Fibroblast of lung (primary cell): Measurements from ENCODE around the gene NSMF. TPM values are rescaled to one million over a fixed set of nuclear protein-coding genes. Genes with fewer than 3 reads are reported as not detected.

Source experiments
- DNase-seq, 2 donors: peaks; one replicate each; pipeline versions ENCODE4 v3.0.0 to v3.0.0-alpha.2; 2010; ENCODE audit warnings: low read depth in 2 of 2
- H2AFZ ChIP-seq: 2 replicates; pipeline ENCODE4 v1.5.1; 2012; ENCODE audit warnings: low read length, control low read depth, inconsistent platforms
- H3K27ac ChIP-seq: 2 replicates; pipeline ENCODE4 v1.5.1; 2011; ENCODE audit warnings: low read length, control low read depth; ENCODE audit not compliant: insufficient read depth
- H3K27me3 ChIP-seq: 2 replicates; pipeline ENCODE4 v1.5.1; 2011; ENCODE audit warnings: mild to moderate bottlenecking, low read length; ENCODE audit not compliant: control insufficient read depth, insufficient read depth
- H3K36me3 ChIP-seq: 2 replicates; pipeline ENCODE4 v1.5.1; 2011; ENCODE audit warnings: low read length; ENCODE audit not compliant: control insufficient read depth, insufficient read depth
- H3K4me1 ChIP-seq: 2 replicates; pipeline ENCODE4 v1.5.1; 2011; ENCODE audit warnings: low read length; ENCODE audit not compliant: control insufficient read depth, insufficient read depth; ENCODE audit errors: extremely low read depth
- H3K4me2 ChIP-seq: 2 replicates; pipeline ENCODE4 v1.5.1; 2011; ENCODE audit warnings: low read length, control low read depth; ENCODE audit not compliant: insufficient read depth; ENCODE audit errors: extremely low read depth
- H3K4me3 ChIP-seq, 4 experiments: fragments of 200-600 bp in 1 of 4; sonication (generic) in 1 of 4; replicated peaks in 1 of 4; 2 replicates each; pipeline ENCODE4 v1.5.1; 2011 to 2016; ENCODE audit warnings: low read length in 4 of 4, low read depth in 3 of 4, mild to moderate bottlenecking in 3 of 4, control low read depth in 2 of 4, inconsistent platforms in 1 of 4, mixed read lengths in 1 of 4; ENCODE audit not compliant: insufficient read depth in 1 of 4; ENCODE audit errors: control extremely low read depth in 1 of 4
- H3K79me2 ChIP-seq: 2 replicates; pipeline ENCODE4 v1.5.1; 2012; ENCODE audit warnings: mild to moderate bottlenecking, low read length, inconsistent platforms; ENCODE audit not compliant: control insufficient read depth, insufficient read depth
- H3K9ac ChIP-seq: 2 replicates; pipeline ENCODE4 v1.5.1; 2011; ENCODE audit warnings: mild to moderate bottlenecking, low read length, control low read depth; ENCODE audit not compliant: insufficient read depth
- H3K9me3 ChIP-seq: 2 replicates; pipeline ENCODE4 v1.5.1; 2012; ENCODE audit warnings: low read depth, low read length; ENCODE audit not compliant: control insufficient read depth, insufficient read depth
- H4K20me1 ChIP-seq: 2 replicates; pipeline ENCODE4 v1.5.1; 2011; ENCODE audit warnings: low read length; ENCODE audit not compliant: control insufficient read depth, insufficient read depth; ENCODE audit errors: extremely low read depth
- CTCF ChIP-seq, 2 donors: IDR thresholded peaks in 1 of 2; conservative IDR thresholded peaks in 1 of 2; 1 replicate in 1 of 2; 2 replicates in 1 of 2; pipeline ENCODE4 v1.5.1; 2011 to 2012; ENCODE audit warnings: low read length in 2 of 2, control low read depth in 1 of 2, inconsistent platforms in 1 of 2, low read depth in 1 of 2, mild to moderate bottlenecking in 1 of 2
- EZH2 ChIP-seq: IDR thresholded peaks from 2 replicates; pipeline ENCODE4 v1.5.1; 2012; ENCODE audit warnings: low read length, control low read depth, mild to moderate bottlenecking; ENCODE audit errors: missing control alignments
- polyA plus RNA-seq, 2 donors: library from polyadenylated mRNA; depleted of rRNA in 1 of 2; stranded (reverse) in 1 of 2; unstranded in 1 of 2; fragments of >200 nt; gene quantifications; 2 replicates each; pipeline ENCODE4 v1.2.1, GENCODE V29; 2011 to 2012; ENCODE audit warnings: missing spikeins in 1 of 2
- total RNA-seq: library from RNA; depleted of rRNA; stranded (reverse); fragments of >200 nt; gene quantifications from 2 replicates; pipeline ENCODE4 v1.2.1, GENCODE V29; 2014

Gene NSMF
- total and polyA plus RNA-seq, 2 donors (not counting 1 experiment from before 2014, with no cell fraction given): 13.4 to 15.0 TPM

DNA sequence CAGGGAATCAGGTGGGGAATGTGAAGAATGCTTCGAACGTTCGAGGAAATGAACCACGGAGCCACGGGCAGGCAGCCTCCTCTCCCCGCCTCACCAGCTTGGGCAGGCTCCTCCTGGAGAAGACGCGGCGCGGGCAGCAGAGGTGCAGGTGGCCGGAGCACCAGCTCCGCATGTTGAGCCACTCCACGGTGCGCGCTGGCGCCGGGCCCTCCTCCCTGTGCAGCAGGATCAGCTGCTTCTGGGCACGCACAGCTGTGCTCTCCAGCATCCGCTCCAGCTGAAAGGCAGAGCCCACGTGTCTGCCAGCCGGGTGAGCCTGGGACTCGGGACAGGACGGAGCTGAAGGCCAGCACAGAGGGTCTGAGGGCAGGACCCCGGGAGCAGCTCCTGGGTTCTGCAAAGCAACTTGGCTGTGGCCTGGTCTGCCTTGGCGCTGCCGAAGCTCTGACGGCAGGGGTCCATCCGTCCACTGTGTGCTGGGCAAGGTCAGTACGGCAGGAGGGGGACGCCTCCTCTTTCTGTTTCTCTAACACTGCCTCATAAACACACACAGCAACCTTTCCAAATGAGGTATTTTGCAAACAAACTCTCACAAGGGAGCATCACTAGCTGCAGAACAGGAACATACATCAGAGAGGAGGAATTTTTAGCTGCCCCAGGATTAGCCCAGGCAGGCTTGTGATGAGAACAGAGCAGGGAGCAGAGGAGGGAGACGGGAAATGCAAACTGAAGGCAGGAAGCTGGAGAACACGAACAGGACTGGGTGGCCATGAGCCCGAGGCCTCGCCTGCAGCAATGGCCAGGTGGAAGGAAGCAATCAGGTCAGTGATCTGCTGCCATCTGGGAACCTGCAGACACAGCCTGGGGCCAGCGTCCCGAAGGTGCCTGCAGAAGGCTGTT, 20.1 kb upstream of the NSMF start:
- Histone ChIP-seq H3K36me3 (no peaks in the 10 kb centered on the region), H2AFZ (no peak overlapping the region), H4K20me1 (no peaks in the 10 kb centered on the region), H3K9me3 (no peaks in the 10 kb centered on the region), H3K27ac (no peak overlapping the region), H3K4me1 (peaks cover 2% of the 10 kb centered on the region), H3K27me3 (peaks cover 4% of the 10 kb centered on the region), H3K4me2 (no peak overlapping the region), H3K9ac (no peak overlapping the region), H3K4me3 (no peak overlapping the region), H3K79me2 (no peaks in the 10 kb centered on the region)
- DNase-seq: peak in 1 of 2 donors; percentile 14
- TF ChIP-seq EZH2 (no peak), CTCF (conservative IDR thresholded peaks at IDR 0.05 in 1 of 2, IDR thresholded peaks at IDR 0.05 in 1 of 2; ENCODE audit: low read depth in 1 of 2, low read length in 2 of 2) (no peak)

DNA sequence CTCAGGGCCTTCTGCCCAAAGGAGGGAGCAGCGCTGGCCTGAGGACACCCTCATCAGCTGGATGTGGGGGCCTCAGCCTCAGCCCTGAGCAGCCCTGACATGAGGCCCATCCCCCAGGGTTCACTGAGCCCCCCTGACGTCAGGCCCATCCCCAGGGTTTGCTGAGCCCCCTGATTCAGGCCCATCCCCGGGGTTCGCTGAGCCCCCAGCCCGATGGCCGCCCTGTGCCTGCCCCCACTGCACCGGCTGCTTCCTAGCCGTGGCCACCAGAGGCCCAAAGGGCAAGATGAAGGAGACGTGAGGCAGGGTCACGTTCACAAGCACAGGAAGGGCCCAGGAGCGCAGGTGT, 19.5 kb upstream of the NSMF start:
- Histone ChIP-seq H2AFZ (no peak overlapping the region), H3K27me3 (peaks cover 4% of the 10 kb centered on the region), H3K4me2 (no peak overlapping the region), H3K4me1 (peaks cover 2% of the 10 kb centered on the region), H4K20me1 (no peaks in the 10 kb centered on the region), H3K36me3 (no peaks in the 10 kb centered on the region), H3K9ac (no peak overlapping the region), H3K4me3 (no peak overlapping the region), H3K79me2 (no peaks in the 10 kb centered on the region), H3K27ac (no peak overlapping the region), H3K9me3 (no peaks in the 10 kb centered on the region)
- TF ChIP-seq EZH2: no peak
- TF ChIP-seq CTCF (conservative IDR thresholded peaks at IDR 0.05 in 1 of 2, IDR thresholded peaks at IDR 0.05 in 1 of 2; ENCODE audit: low read depth in 1 of 2, low read length in 2 of 2): no peak
- DNase-seq: no peak

DNA sequence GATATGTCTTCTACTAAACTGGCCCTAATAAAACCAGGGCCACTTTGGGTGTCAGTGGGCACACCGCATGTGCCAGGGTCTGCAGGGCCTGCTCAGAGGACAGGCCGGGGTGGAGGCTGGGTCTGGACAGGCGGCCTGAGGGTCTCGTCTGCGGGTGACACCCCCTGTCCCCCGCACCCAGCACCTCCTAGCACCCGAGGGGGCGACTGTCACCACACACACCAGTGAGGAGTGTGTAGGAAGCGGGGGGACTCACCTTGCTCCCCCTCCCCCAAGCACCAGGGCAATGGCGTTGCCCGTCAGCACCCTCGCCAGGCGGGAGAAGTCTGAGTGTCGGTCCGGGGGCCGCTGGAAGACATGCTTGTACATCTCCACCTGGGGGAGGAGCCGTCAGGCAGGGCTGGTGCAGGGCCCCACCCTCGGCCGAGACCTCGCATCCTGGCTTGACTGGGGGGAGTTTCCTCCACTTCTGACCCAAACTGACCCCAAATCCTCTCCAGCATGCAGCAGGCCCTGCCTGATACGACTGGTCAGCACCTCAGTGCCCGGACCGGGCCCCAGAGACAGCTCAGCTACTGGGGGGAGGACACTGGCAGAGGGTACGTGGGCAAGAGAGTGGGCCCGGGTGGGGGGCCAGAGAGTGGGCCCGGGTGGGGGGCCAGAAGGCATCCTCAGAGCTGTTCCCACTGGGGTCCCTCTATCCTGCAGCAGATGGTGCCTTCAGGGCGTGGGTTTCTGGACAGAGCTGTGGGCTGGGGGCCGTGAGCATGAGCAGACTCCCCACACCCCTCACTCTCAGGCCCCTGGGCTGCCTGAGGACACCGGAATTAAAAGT, 18.9 kb upstream of the NSMF start:
- Histone ChIP-seq H3K4me3 (no peak overlapping the region), H3K4me2 (no peak overlapping the region), H3K36me3 (no peaks in the 10 kb centered on the region), H3K9ac (no peak overlapping the region), H4K20me1 (no peaks in the 10 kb centered on the region), H2AFZ (no peak overlapping the region), H3K27me3 (peaks cover 4% of the 10 kb centered on the region), H3K4me1 (peaks cover 2% of the 10 kb centered on the region), H3K27ac (no peak overlapping the region), H3K79me2 (no peaks in the 10 kb centered on the region), H3K9me3 (no peaks in the 10 kb centered on the region)
- DNase-seq: no peak
- TF ChIP-seq CTCF (conservative IDR thresholded peaks at IDR 0.05 in 1 of 2, IDR thresholded peaks at IDR 0.05 in 1 of 2; ENCODE audit: low read depth in 1 of 2, low read length in 2 of 2) (no peak), EZH2 (no peak)
